Osteoblast (primary cell): ENCODE data around the gene CDH22. TPM values are rescaled to one million over a fixed set of nuclear protein-coding genes. Genes with fewer than 3 reads are reported as not detected.

Experiments used
- DNase-seq: peaks from one replicate; pipeline ENCODE4 v3.0.0; 2011; ENCODE audit warnings: low spot score, mixed read lengths; ENCODE audit not compliant: insufficient read length; ENCODE audit errors: missing footprints
- H2AFZ ChIP-seq: 2 replicates; pipeline ENCODE4 v1.6.0; 2011; ENCODE audit warnings: mild to moderate bottlenecking, low read length
- H3K27ac ChIP-seq: 2 replicates; pipeline ENCODE4 v1.5.1; 2011; ENCODE audit warnings: mild to moderate bottlenecking, low read depth, low read length, moderate library complexity
- H3K27me3 ChIP-seq: 2 replicates; pipeline ENCODE4 v1.6.0; 2012; ENCODE audit warnings: mild to moderate bottlenecking, control low read depth, inconsistent platforms, low read length, moderate library complexity; ENCODE audit not compliant: insufficient read depth
- H3K36me3 ChIP-seq: 2 replicates; pipeline ENCODE4 v1.5.1; 2011; ENCODE audit warnings: mild to moderate bottlenecking, low read length, control low read depth, moderate library complexity; ENCODE audit not compliant: insufficient read depth
- H3K4me1 ChIP-seq: 2 replicates; pipeline ENCODE4 v1.5.1; 2011; ENCODE audit warnings: mild to moderate bottlenecking, low read length, control low read depth, moderate library complexity; ENCODE audit not compliant: insufficient read depth
- H3K4me2 ChIP-seq: 2 replicates; pipeline ENCODE4 v1.6.0; 2011; ENCODE audit warnings: mild to moderate bottlenecking, low read length; ENCODE audit not compliant: insufficient read depth
- H3K4me3 ChIP-seq: fragments of 200-600 bp; sonication (generic); 3 replicates; pipeline ENCODE4 v1.5.1; 2012; ENCODE audit warnings: mild to moderate bottlenecking, low read length, inconsistent platforms; ENCODE audit not compliant: insufficient read depth
- H3K79me2 ChIP-seq: 2 replicates; pipeline ENCODE4 v1.6.0; 2012; ENCODE audit warnings: mild to moderate bottlenecking, low read length, control low read depth, inconsistent platforms; ENCODE audit not compliant: insufficient read depth
- H3K9me3 ChIP-seq: 2 replicates; pipeline ENCODE4 v1.5.1; 2011; ENCODE audit warnings: low read depth, low read length, control low read depth
- H4K20me1 ChIP-seq: 2 replicates; pipeline ENCODE4 v1.6.0; 2012; ENCODE audit warnings: mild to moderate bottlenecking, low read length, control low read depth; ENCODE audit not compliant: insufficient read depth
- CTCF ChIP-seq: IDR thresholded peaks from 2 replicates; pipeline ENCODE4 v1.5.1; 2011; ENCODE audit warnings: mild to moderate bottlenecking, low read depth, low read length, moderate library complexity; ENCODE audit errors: extremely low read depth
- total RNA-seq: library from RNA; depleted of rRNA; stranded (reverse); fragments of >200 nt; gene quantifications from 2 replicates; pipeline ENCODE4 v1.2.3, GENCODE V29; 2012

Gene CDH22
- total RNA-seq, 1 donor, result not detected

- Histone ChIP-seq H3K4me1 (no peaks in the 10 kb centered on the region), H3K27me3 (peaks cover 33% of the 10 kb centered on the region)
Measured at GRCh38 chr20:46171909-46172308, 136.4 kb downstream of the CDH22 start.

GRCh38 chr20:46171476-46171875 is 136.8 kb downstream of the CDH22 start:
- Histone ChIP-seq H4K20me1 (no peaks in the 10 kb centered on the region), H2AFZ (no peak overlapping the region), H3K36me3 (no peaks in the 10 kb centered on the region), H3K4me2 (no peak overlapping the region), H3K27ac (no peak overlapping the region), H3K27me3 (peaks cover 32% of the 10 kb centered on the region), H3K9me3 (no peaks in the 10 kb centered on the region), H3K4me3 (no peak overlapping the region), H3K79me2 (no peaks in the 10 kb centered on the region), H3K4me1 (no peaks in the 10 kb centered on the region)
- no peak for DNase-seq
- no peak for TF ChIP-seq CTCF

More at GRCh38 chr20:46171909-46172308, 136.4 kb downstream of the CDH22 start:
- Histone ChIP-seq H3K4me3 (no peak overlapping the region), H4K20me1 (no peaks in the 10 kb centered on the region), H3K36me3 (no peaks in the 10 kb centered on the region), H3K4me2 (no peak overlapping the region), H3K9me3 (no peaks in the 10 kb centered on the region), H3K79me2 (no peaks in the 10 kb centered on the region), H3K27ac (no peak overlapping the region), H2AFZ (no peak overlapping the region)
- no peak for TF ChIP-seq CTCF
- DNase-seq, result no peak

- Histone ChIP-seq H3K9me3 (no peaks in the 10 kb centered on the region), H4K20me1 (no peaks in the 10 kb centered on the region), H3K4me2 (no peak overlapping the region), H3K36me3 (no peaks in the 10 kb centered on the region), H2AFZ (no peak overlapping the region), H3K4me3 (no peak overlapping the region), H3K27me3 (peaks cover 15% of the 10 kb centered on the region), H3K4me1 (no peaks in the 10 kb centered on the region), H3K27ac (no peak overlapping the region), H3K79me2 (no peaks in the 10 kb centered on the region)
- TF ChIP-seq CTCF, result no peak
- no peak for DNase-seq
Measured at GRCh38 chr20:46169245-46170171, 138.8 kb downstream of the CDH22 start.

- no peak overlapping the region for H2AFZ ChIP-seq
- no peak for TF ChIP-seq CTCF
- H3K4me2 ChIP-seq, result no peak overlapping the region
- H3K27me3 ChIP-seq, result peaks cover 9% of the 10 kb centered on the region
- no peak overlapping the region for H3K27ac ChIP-seq
- H3K36me3 ChIP-seq, result no peaks in the 10 kb centered on the region
- H3K79me2 ChIP-seq, result no peaks in the 10 kb centered on the region
- DNase-seq, result no peak
- H4K20me1 ChIP-seq, result no peaks in the 10 kb centered on the region
- no peaks in the 10 kb centered on the region for H3K9me3 ChIP-seq
- H3K4me1 ChIP-seq, result no peaks in the 10 kb centered on the region
- H3K4me3 ChIP-seq, result no peak overlapping the region
Measured at GRCh38 chr20:46168438-46168837, 139.9 kb downstream of the CDH22 start.
